ENCODE results near the gene PLAAT3.

DNA sequence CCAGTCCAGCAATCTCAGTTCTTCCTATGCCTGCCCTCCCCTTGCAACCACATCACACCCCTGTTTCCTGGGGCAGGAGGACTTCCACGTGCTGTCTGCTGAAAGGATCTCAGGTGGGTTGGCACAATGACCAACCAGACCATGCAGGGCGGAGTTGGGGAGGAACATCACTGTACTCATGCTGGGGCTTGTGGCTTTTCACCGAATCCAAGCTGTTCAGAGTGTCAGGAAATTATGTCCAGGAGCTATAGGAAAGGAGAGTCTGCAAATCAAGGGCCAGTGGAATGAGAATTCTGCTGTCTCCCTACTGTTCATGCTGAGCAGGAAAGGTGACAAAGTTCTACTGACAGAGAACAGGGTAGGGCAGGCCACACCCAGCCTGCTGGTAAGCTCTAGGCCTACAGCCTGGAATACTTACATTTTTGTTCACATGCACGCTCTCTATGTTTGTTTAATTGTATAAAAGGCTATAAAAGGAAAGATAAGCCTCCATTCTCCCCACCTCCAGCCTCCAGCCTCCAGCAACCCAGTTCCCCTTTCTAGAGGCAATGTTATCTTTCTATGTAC lies 49.4 kb downstream of the PLAAT3 start:
- TF ChIP-seq RAD21 (IDR thresholded peaks at IDR 0.05), result no peak
- TF ChIP-seq, protein P1, sequence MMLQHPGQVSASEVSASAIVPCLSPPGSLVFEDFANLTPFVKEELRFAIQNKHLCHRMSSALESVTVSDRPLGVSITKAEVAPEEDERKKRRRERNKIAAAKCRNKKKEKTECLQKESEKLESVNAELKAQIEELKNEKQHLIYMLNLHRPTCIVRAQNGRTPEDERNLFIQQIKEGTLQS (IDR thresholded peaks at IDR 0.05), result no peak
- TF ChIP-seq, protein P2, sequence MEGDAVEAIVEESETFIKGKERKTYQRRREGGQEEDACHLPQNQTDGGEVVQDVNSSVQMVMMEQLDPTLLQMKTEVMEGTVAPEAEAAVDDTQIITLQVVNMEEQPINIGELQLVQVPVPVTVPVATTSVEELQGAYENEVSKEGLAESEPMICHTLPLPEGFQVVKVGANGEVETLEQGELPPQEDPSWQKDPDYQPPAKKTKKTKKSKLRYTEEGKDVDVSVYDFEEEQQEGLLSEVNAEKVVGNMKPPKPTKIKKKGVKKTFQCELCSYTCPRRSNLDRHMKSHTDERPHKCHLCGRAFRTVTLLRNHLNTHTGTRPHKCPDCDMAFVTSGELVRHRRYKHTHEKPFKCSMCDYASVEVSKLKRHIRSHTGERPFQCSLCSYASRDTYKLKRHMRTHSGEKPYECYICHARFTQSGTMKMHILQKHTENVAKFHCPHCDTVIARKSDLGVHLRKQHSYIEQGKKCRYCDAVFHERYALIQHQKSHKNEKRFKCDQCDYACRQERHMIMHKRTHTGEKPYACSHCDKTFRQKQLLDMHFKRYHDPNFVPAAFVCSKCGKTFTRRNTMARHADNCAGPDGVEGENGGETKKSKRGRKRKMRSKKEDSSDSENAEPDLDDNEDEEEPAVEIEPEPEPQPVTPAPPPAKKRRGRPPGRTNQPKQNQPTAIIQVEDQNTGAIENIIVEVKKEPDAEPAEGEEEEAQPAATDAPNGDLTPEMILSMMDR (IDR thresholded peaks at IDR 0.05; ENCODE audit: low read depth, low read length, missing input control), result no peak
- TF ChIP-seq, protein P3, sequence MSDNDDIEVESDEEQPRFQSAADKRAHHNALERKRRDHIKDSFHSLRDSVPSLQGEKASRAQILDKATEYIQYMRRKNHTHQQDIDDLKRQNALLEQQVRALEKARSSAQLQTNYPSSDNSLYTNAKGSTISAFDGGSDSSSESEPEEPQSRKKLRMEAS (IDR thresholded peaks at IDR 0.05), result no peak
- TF ChIP-seq HNF4A (conservative IDR thresholded peaks at IDR 0.05), result no peak
- TF ChIP-seq, protein P4, sequence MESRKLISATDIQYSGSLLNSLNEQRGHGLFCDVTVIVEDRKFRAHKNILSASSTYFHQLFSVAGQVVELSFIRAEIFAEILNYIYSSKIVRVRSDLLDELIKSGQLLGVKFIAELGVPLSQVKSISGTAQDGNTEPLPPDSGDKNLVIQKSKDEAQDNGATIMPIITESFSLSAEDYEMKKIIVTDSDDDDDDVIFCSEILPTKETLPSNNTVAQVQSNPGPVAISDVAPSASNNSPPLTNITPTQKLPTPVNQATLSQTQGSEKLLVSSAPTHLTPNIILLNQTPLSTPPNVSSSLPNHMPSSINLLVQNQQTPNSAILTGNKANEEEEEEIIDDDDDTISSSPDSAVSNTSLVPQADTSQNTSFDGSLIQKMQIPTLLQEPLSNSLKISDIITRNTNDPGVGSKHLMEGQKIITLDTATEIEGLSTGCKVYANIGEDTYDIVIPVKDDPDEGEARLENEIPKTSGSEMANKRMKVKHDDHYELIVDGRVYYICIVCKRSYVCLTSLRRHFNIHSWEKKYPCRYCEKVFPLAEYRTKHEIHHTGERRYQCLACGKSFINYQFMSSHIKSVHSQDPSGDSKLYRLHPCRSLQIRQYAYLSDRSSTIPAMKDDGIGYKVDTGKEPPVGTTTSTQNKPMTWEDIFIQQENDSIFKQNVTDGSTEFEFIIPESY (IDR thresholded peaks at IDR 0.05), result no peak
- TF ChIP-seq JUND (IDR thresholded peaks at IDR 0.05), result no peak
- TF ChIP-seq SP1 (IDR thresholded peaks at IDR 0.05), result no peak
- TF ChIP-seq YY1 (IDR thresholded peaks at IDR 0.05), result no peak
- TF ChIP-seq, protein P5, sequence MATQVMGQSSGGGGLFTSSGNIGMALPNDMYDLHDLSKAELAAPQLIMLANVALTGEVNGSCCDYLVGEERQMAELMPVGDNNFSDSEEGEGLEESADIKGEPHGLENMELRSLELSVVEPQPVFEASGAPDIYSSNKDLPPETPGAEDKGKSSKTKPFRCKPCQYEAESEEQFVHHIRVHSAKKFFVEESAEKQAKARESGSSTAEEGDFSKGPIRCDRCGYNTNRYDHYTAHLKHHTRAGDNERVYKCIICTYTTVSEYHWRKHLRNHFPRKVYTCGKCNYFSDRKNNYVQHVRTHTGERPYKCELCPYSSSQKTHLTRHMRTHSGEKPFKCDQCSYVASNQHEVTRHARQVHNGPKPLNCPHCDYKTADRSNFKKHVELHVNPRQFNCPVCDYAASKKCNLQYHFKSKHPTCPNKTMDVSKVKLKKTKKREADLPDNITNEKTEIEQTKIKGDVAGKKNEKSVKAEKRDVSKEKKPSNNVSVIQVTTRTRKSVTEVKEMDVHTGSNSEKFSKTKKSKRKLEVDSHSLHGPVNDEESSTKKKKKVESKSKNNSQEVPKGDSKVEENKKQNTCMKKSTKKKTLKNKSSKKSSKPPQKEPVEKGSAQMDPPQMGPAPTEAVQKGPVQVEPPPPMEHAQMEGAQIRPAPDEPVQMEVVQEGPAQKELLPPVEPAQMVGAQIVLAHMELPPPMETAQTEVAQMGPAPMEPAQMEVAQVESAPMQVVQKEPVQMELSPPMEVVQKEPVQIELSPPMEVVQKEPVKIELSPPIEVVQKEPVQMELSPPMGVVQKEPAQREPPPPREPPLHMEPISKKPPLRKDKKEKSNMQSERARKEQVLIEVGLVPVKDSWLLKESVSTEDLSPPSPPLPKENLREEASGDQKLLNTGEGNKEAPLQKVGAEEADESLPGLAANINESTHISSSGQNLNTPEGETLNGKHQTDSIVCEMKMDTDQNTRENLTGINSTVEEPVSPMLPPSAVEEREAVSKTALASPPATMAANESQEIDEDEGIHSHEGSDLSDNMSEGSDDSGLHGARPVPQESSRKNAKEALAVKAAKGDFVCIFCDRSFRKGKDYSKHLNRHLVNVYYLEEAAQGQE (IDR thresholded peaks at IDR 0.05), result no peak
- no peak for TF ChIP-seq GABPA (IDR thresholded peaks at IDR 0.05 in 1 of 2, conservative IDR thresholded peaks at IDR 0.05 in 1 of 2)

Data from liver (tissue), 3 donors.